Left lung (tissue), 10 donors: ENCODE results near the gene RARA. TPM values are rescaled to one million over a fixed set of nuclear protein-coding genes. Genes with fewer than 3 reads are reported as not detected.

Experiments
- ATAC-seq: fragments of 200-7000 bp; cut with Tn5 transposase; one replicate; pipeline ENCODE4 v1.9.1; 2020; ENCODE audit warnings: moderate library complexity
- DNase-seq, 4 donors: peaks; one replicate each; pipeline ENCODE4 v3.0.0-alpha.2; 2013 to 2020
- H3K27ac ChIP-seq, 2 donors: fragments of 200-600 bp; sonication (generic) in 1 of 2; one replicate each; pipeline versions ENCODE4 v1.5.0 to v1.8.0; 2020 to 2021
- H3K27me3 ChIP-seq, 2 donors: fragments of 200-600 bp; sonication (generic) in 1 of 2; one replicate each; pipeline versions ENCODE4 v1.5.0 to v1.8.0; 2020 to 2021
- H3K36me3 ChIP-seq, 2 donors: fragments of 200-600 bp; sonication (generic) in 1 of 2; one replicate each; pipeline versions ENCODE4 v1.5.0 to v1.8.0; 2020 to 2021
- H3K4me1 ChIP-seq, 2 donors: fragments of 200-600 bp; one replicate each; pipeline ENCODE4 v1.8.0; 2021
- H3K4me3 ChIP-seq, 2 donors: fragments of 200-600 bp; sonication (generic) in 1 of 2; one replicate each; pipeline versions ENCODE4 v1.5.0 to v1.8.0; 2020 to 2021; ENCODE audit warnings: mild to moderate bottlenecking in 1 of 2
- H3K9me3 ChIP-seq, 2 donors: fragments of 200-600 bp; sonication (generic) in 1 of 2; one replicate each; pipeline versions ENCODE4 v1.5.0 to v1.8.0; 2020 to 2021
- CTCF ChIP-seq, 2 donors: fragments of 200-600 bp; sonication (generic) in 1 of 2; IDR thresholded peaks; one replicate each; pipeline versions ENCODE4 v1.5.0 to v1.8.0; 2021; ENCODE audit warnings: antibody characterized with exemption in 2 of 2
- intact Hi-C, 2 donors: fragments of 100-400 bp; cut with DNase I; formaldehyde crosslinking; loops; one replicate each; pipeline versions ENCODE4 v1.11.2 to v1.14.2; 2022
- polyA plus RNA-seq, 6 donors: library from polyadenylated mRNA; unstranded; fragments of 120-200 nt; gene quantifications; one replicate each; pipeline ENCODE4 v1.2.1, GENCODE V29; 2013; ENCODE audit not compliant: insufficient read length in 6 of 6
- total RNA-seq, 2 donors: library from RNA; stranded (reverse); fragmentation: NEBNext Ultra II Directional; extraction: Animal tissue kit (Norgen Biotek cat#: 25700); gene quantifications; one replicate each; pipeline ENCODE4 v1.2.1, GENCODE V29; 2021
- donor health status: DM: no; HTN: yes; CAD: no.
- donor health status: DM: no; HTN: no; CAD: no.

The RARA gene
- total and polyA plus RNA-seq, 8 donors: 45.5 to 62.6 (median 53.1) TPM

GRCh38 chr17:40360091-40360490 is 51.1 kb downstream of the RARA start:
- no peak for TF ChIP-seq CTCF (IDR thresholded peaks at IDR 0.05)
- no peak overlapping the region for H3K4me3 ChIP-seq
- DNase-seq (no peak), ATAC-seq (no peak)
- intact Hi-C loops: loop anchor here in 1 of 2 donors (5.0 kb wide), 1 partner anchor 172 kb away; no protein-coding TSS in a partner anchor
- H3K9me3 ChIP-seq: no peaks in the 10 kb centered on the region
- peaks cover 0 to 45% of the 10 kb centered on the region in 2 donors for H3K27me3 ChIP-seq
- peaks cover 0 to 54% of the 10 kb centered on the region in 2 donors for H3K4me1 ChIP-seq
- H3K36me3 ChIP-seq: peaks cover 0 to 23% of the 10 kb centered on the region in 2 donors
- H3K27ac ChIP-seq: no peak overlapping the region

GRCh38 chr17:40361063-40361924 is 52.3 kb downstream of the RARA start:
- Histone ChIP-seq H3K27me3 (peaks cover 0 to 45% of the 10 kb centered on the region in 2 donors), H3K4me3 (no peak overlapping the region), H3K36me3 (peaks cover 0 to 11% of the 10 kb centered on the region in 2 donors), H3K27ac (no peak overlapping the region), H3K4me1 (peaks cover 0 to 48% of the 10 kb centered on the region in 2 donors), H3K9me3 (no peaks in the 10 kb centered on the region)
- ATAC-seq: no peak
- intact Hi-C loops: loop anchor here in 1 of 2 donors (5.0 kb wide), 1 partner anchor 171 kb away; no protein-coding TSS in a partner anchor
- no peak for DNase-seq
- TF ChIP-seq CTCF (IDR thresholded peaks at IDR 0.05): no peak

GRCh38 chr17:40361925-40362695 is 53.1 kb downstream of the RARA start:
- peaks cover 0 to 3% of the 10 kb centered on the region in 2 donors for H3K36me3 ChIP-seq
- intact Hi-C loops: loop anchor here in 1 of 2 donors (5.0 kb wide), 1 partner anchor 170 kb away; no protein-coding TSS in a partner anchor
- DNase-seq (peak in 1 of 4 donors; percentile 39), ATAC-seq (no peak)
- H3K4me1 ChIP-seq: peaks cover 0 to 48% of the 10 kb centered on the region in 2 donors
- no peak for TF ChIP-seq CTCF (IDR thresholded peaks at IDR 0.05)
- peaks cover 0 to 45% of the 10 kb centered on the region in 2 donors for H3K27me3 ChIP-seq
- H3K4me3 ChIP-seq: peak overlapping the region; percentile 49 to 54
- no peaks in the 10 kb centered on the region for H3K9me3 ChIP-seq
- H3K27ac ChIP-seq: peak overlapping the region in 1 of 2 donors; percentile 50

GRCh38 chr17:40362696-40363110 is 53.7 kb downstream of the RARA start:
- Histone ChIP-seq H3K27me3 (peaks cover 0 to 45% of the 10 kb centered on the region in 2 donors), H3K36me3 (no peaks in the 10 kb centered on the region), H3K4me1 (peaks cover 0 to 42% of the 10 kb centered on the region in 2 donors), H3K9me3 (no peaks in the 10 kb centered on the region), H3K27ac (peak overlapping the region in 1 of 2 donors; percentile 50), H3K4me3 (peak overlapping the region; percentile 49 to 54)
- intact Hi-C loops: loop anchor here in 1 of 2 donors (5.0 kb wide), 1 partner anchor 170 kb away; no protein-coding TSS in a partner anchor
- ATAC-seq (peak; percentile 80), DNase-seq (peak in 3 of 4 donors; percentile 70 to 94 (median 83))
- TF ChIP-seq CTCF (IDR thresholded peaks at IDR 0.05): peak; percentile 61 to 65
